Hematopoietic multipotent progenitor cell treated with erythropoietin and hydrocortisone succinate and interleukin-3 and kit ligand, for 8 days (in vitro differentiated cells): ENCODE results near the gene JPT1.
"Not testable (repeated sequence)": the region's sequence is repeated elsewhere in the genome, so short reads cannot be mapped to it uniquely, and the experiment has no call there.

Experiments
- DNase-seq: peaks from one replicate; pipeline ENCODE4 v3.0.0-alpha.2; 2015

JPT1 gene

DNA sequence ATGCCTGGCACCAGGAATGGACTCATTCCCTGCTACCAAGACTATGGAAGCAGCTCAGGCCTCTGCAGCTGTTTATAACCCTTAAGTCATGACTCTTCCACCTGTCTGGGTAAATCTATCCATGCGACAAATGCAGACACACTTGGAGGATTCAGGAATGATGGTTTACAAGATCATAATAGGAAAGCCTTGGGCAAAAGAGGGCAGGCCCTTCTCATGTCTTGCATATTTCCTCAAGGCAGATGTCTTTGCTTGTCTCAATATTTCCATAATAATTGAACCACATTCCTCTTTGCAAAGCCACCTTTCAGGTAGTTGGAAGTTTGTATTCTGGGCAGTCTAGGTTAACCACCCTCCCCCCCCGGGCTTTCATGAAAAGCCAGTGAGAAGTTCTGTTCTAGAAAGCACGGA lies 884 bp upstream of the JPT1 start:
- DNase-seq, result no peak

DNA sequence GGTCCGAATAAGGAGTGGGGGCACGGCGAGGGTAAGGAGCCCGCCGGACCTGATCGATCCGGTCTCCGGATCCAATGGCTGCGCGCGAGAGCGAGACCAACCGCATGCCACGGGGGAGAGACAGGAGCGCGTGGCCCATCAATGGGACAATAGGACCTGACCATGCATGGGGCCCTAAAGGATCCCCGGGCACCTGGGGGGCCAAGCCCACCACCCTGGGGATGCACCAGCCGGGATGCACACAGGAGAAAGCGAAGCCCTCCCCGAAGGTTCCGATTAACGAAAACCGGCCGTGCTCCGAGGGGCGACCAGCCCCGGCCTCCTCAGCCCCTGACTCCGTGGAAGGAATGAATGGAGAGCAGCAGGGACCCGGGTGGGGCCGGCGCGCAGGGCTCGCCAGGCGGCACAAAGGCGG lies 525 bp downstream of the JPT1 start:
- DNase-seq, result peak; percentile 29

GRCh38 chr17:75152922-75153779 lies 1.2 kb downstream of the JPT1 start:
- DNase-seq, result peak; percentile 49

DNA sequence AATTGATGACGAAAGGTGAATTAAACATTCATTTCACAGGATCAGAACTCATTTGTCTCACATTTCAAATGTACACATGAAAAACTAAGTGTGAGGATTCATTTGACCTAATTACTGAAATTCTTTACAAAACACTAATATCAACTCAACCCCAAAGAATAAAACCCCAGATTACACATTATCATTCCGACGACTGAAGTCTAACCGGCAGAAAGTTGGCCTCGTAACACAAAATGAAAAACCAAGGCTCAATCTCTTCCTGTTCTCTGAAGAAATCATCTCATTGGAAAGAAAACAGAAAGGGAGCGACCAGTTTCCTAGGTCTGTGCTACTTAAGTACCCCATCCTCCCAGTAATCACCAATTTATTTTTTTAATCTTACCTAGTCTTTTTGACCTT lies 1.8 kb downstream of the JPT1 start:
- DNase-seq, result no peak

DNA sequence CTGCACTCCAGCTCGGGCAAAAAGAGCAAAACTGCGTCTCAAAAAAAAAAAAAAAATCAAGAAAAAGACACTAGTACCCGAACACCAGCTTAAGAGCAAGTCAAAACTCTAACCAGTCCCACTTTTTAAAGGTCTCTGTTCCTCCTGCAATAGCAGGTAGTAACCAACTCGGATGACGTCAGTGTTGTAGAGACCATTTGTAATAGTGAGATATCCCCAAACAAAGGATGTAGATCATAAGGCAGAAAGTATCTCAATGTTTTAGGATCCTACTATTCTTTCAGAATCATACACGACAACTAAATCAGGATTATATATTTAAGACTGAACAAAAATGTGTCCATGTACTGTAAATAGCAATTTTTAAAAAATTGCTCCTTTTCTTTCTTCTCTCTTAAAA lies 2.4 kb downstream of the JPT1 start:
- peak; percentile 22 for DNase-seq

GRCh38 chr17:75147878-75148546 lies 6.3 kb downstream of the JPT1 start:
- DNase-seq, result no peak

- no peak for DNase-seq
These were observed 7.7 kb downstream of the JPT1 start for GRCh38 chr17:75146592-75146991.

- no peak for DNase-seq
These were observed 9.3 kb downstream of the JPT1 start for GRCh38 chr17:75144816-75145512.

GRCh38 chr17:75142236-75142971 lies 11.9 kb downstream of the JPT1 start:
- no peak for DNase-seq

GRCh38 chr17:75138519-75138918 lies 15.8 kb downstream of the JPT1 start:
- no peak for DNase-seq

DNA sequence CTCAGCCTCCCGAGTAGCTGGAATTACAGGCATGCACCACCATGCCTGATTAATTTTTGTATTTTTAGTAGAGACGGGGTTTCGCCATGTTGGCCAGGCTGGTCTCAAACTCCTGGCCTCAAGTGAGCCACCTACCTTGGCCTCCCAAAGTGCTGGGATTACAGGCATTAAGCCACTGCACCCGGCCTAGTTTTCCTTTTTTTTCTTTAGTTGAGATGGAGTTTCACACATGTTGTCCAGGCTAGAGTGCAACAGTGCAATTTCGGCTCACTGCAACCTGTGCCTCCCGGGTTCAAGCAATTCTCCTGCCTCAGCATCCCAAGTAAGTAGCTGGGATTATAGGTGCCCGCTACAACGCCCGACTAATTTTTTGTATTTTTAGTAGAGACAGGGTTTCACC lies 16.6 kb downstream of the JPT1 start:
- DNase-seq, result not testable (repeated sequence)

DNA sequence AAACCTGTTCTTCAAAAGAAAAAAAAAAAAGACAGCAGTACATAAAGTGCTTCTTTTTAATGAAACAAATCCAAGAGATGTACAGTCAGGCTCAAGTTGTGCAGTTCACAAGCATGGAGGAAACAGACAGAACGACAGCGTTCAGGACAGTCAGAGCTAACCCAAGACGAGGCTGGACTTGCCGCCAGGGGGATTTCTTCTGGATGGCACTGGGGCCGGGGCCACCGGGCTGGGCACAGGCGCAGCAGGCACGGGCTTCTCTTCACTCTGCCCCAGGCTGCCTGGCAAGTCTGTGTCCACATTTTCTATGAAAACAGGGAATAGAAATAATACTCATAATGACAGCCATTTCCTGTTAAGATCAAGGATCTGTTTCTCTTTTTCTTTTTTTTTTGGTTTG lies 18.4 kb downstream of the JPT1 start:
- no peak for DNase-seq

GRCh38 chr17:75135452-75135851 lies 18.9 kb downstream of the JPT1 start:
- no peak for DNase-seq

- not testable (repeated sequence) for DNase-seq
These were observed 20.5 kb downstream of the JPT1 start for GRCh38 chr17:75133607-75134347.

DNA sequence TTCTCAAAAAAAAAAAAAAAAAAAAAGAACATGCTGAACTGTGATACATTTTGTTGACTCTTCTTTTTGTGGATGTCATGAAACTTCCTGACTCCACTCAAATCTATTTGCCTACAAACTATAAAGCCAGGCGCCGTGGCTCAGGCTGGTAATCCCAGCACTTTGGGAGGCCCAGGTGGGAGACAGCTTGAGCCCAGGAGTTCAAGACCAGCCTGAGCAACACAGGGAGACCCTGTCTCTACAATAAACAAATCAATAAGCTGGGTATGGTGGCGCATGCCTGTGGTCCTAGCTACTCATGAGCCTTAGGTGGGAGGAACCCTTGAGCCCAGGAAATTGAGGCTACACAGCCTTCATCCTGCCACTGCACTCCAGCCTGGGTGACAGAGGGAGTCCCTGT lies 21.3 kb downstream of the JPT1 start:
- DNase-seq, result no peak

GRCh38 chr17:75132018-75133000 lies 22.0 kb downstream of the JPT1 start:
- not testable (repeated sequence) for DNase-seq

GRCh38 chr17:75131278-75132017 lies 22.9 kb downstream of the JPT1 start, which contains the start of gene NT5C:
NT5C (minus strand) TSS chr17:75131742; CDS start chr17:75131707, 35 bp downstream.
- peak; percentile 84 for DNase-seq

DNA sequence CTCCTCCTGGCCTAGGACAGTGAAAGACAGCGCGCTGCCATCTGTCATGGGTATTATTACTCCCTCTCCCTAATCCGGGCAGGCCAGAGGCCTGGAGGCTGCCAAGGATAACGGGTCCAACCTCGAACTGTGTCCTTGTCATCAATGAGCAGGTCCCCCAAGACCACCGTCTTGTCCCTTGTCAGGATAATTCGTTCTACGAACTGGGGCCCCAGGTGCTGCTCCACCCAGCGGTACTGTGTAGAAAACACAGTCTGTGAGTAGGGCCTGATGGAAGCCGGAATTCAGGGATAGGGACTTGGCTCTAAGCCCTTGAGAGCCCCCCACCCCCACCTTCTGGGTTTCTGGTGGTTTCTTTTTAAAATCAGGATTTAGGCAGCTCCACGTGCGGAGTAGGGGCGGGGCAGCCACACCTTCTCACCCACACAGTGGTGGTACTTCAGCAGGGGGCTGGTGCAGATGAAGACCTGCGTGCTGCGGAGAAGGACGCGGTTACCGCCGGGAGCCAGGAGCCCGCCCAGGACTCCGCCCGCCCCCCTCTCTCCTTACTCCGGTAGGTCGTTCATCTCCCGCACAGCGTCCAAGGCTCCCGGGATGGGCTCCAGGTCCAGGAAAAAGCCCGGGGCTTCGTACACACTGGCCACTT lies 23.6 kb downstream of the JPT1 start:
- peak; percentile 78 for DNase-seq

- no peak for DNase-seq
These were observed 24.2 kb downstream of the JPT1 start for GRCh38 chr17:75130059-75130631.
